GM12801 (cell line): ENCODE data around the gene SORL1.

Experiments
- CTCF ChIP-seq: IDR thresholded peaks from one replicate; pipeline ENCODE4 v1.5.1; 2011; ENCODE audit warnings: control low read depth; ENCODE audit not compliant: insufficient read length; ENCODE audit errors: extremely low read depth

Gene SORL1

GRCh38 chr11:121559606-121560200 lies 107.6 kb downstream of the SORL1 start:
- TF ChIP-seq CTCF: no peak

GRCh38 chr11:121560236-121560635 lies 108.1 kb downstream of the SORL1 start:
- TF ChIP-seq CTCF: no peak

GRCh38 chr11:121561240-121561639 lies 109.1 kb downstream of the SORL1 start:
- TF ChIP-seq CTCF: no peak

GRCh38 chr11:121561716-121562115 lies 109.6 kb downstream of the SORL1 start:
- TF ChIP-seq CTCF: no peak

- no peak for TF ChIP-seq CTCF
Measured at GRCh38 chr11:121563003-121563402, 110.9 kb downstream of the SORL1 start.

- TF ChIP-seq CTCF: no peak
Measured at GRCh38 chr11:121563900-121564822, 112.0 kb downstream of the SORL1 start.

- TF ChIP-seq CTCF: no peak
Measured at GRCh38 chr11:121564948-121565684, 113.0 kb downstream of the SORL1 start.
